ENCODE data around the gene HIRA.
A peak's percentile ranks its signal among the peaks of the same experiment; 100 is the strongest.

The HIRA gene

GRCh38 chr22:19303785-19304184 lies 127.7 kb downstream of the HIRA start:
- H3K27me3 ChIP-seq (ENCODE audit: insufficient read depth, low read length, poor library complexity): no peaks in the 10 kb centered on the region
- H3K27ac ChIP-seq (ENCODE audit: low read depth, low read length): no peak overlapping the region
- DNase-seq: no peak
- no peak overlapping the region for H2BK15ac ChIP-seq (replicated peaks; ENCODE audit: low read depth)
- H4K5ac ChIP-seq (ENCODE audit: low read length): no peak overlapping the region
- no peak overlapping the region for H3K56ac ChIP-seq (ENCODE audit: low read length)
- WGBS (ENCODE audit: extremely low coverage, insufficient coverage, low lambda C conversion rate): no CpG with 5 or more reads among the region's 1 CpG
- no peaks in the 10 kb centered on the region for H3K4me1 ChIP-seq (ENCODE audit: control insufficient read depth, low read depth, low read length)
- H2BK5ac ChIP-seq (ENCODE audit: low read length): no peak overlapping the region
- H3K79me2 ChIP-seq (ENCODE audit: control insufficient read depth, insufficient read depth, low read length): no peaks in the 10 kb centered on the region
- no peak overlapping the region for H3K23ac ChIP-seq (ENCODE audit: low read length)
- H3K9ac ChIP-seq (ENCODE audit: low read length): no peak overlapping the region
- no peak overlapping the region for H2AK5ac ChIP-seq (ENCODE audit: low read length)
- no peak overlapping the region for H3K4me2 ChIP-seq (ENCODE audit: low read length)
- no peaks in the 10 kb centered on the region for H3K36me3 ChIP-seq (ENCODE audit: control insufficient read depth, insufficient read depth, low read length)
- H3K79me1 ChIP-seq (ENCODE audit: low read length): no peaks in the 10 kb centered on the region
- H3K4me3 ChIP-seq (ENCODE audit: low read length): no peak overlapping the region
- H4K8ac ChIP-seq (ENCODE audit: low read depth, low read length): no peak overlapping the region
- H3K18ac ChIP-seq (ENCODE audit: low read length): no peak overlapping the region
- H2BK120ac ChIP-seq (ENCODE audit: low read depth, low read length): no peak overlapping the region
- no peak overlapping the region for H3K4ac ChIP-seq (ENCODE audit: low read depth, low read length)

GRCh38 chr22:19295733-19296132 lies 135.8 kb downstream of the HIRA start:
- Histone ChIP-seq H3K27me3 (ENCODE audit: insufficient read depth, low read length, poor library complexity) (no peaks in the 10 kb centered on the region), H4K5ac (ENCODE audit: low read length) (no peak overlapping the region), H2BK120ac (ENCODE audit: low read depth, low read length) (no peak overlapping the region), H3K4ac (ENCODE audit: low read depth, low read length) (no peak overlapping the region), H2AK5ac (ENCODE audit: low read length) (no peak overlapping the region), H4K8ac (ENCODE audit: low read depth, low read length) (no peak overlapping the region), H3K27ac (ENCODE audit: low read depth, low read length) (no peak overlapping the region), H3K9ac (ENCODE audit: low read length) (no peak overlapping the region), H3K18ac (ENCODE audit: low read length) (no peak overlapping the region), H3K4me1 (ENCODE audit: control insufficient read depth, low read depth, low read length) (no peaks in the 10 kb centered on the region), H3K56ac (ENCODE audit: low read length) (no peak overlapping the region), H3K79me1 (ENCODE audit: low read length) (no peaks in the 10 kb centered on the region), H3K4me2 (ENCODE audit: low read length) (no peak overlapping the region), H3K36me3 (ENCODE audit: control insufficient read depth, insufficient read depth, low read length) (no peaks in the 10 kb centered on the region), H3K79me2 (ENCODE audit: control insufficient read depth, insufficient read depth, low read length) (no peaks in the 10 kb centered on the region), H2BK5ac (ENCODE audit: low read length) (no peak overlapping the region), H3K4me3 (ENCODE audit: low read length) (no peak overlapping the region), H2BK15ac (replicated peaks; ENCODE audit: low read depth) (no peak overlapping the region), H3K23ac (ENCODE audit: low read length) (no peak overlapping the region)
- no peak for DNase-seq

- no peaks in the 10 kb centered on the region for H3K27me3 ChIP-seq (ENCODE audit: insufficient read depth, low read length, poor library complexity)
- no peaks in the 10 kb centered on the region for H3K4me1 ChIP-seq (ENCODE audit: control insufficient read depth, low read depth, low read length)
- H3K4me2 ChIP-seq (ENCODE audit: low read length): peak overlapping the region; percentile 15
- H4K8ac ChIP-seq (ENCODE audit: low read depth, low read length): no peak overlapping the region
- no CpG with 5 or more reads among the region's 23 CpGs for WGBS (ENCODE audit: extremely low coverage, insufficient coverage, low lambda C conversion rate)
- H3K23ac ChIP-seq (ENCODE audit: low read length): no peak overlapping the region
- H3K4me3 ChIP-seq (ENCODE audit: low read length): no peak overlapping the region
- H2BK120ac ChIP-seq (ENCODE audit: low read depth, low read length): no peak overlapping the region
- H3K56ac ChIP-seq (ENCODE audit: low read length): peak overlapping the region; percentile 86
- H3K79me2 ChIP-seq (ENCODE audit: control insufficient read depth, insufficient read depth, low read length): no peaks in the 10 kb centered on the region
- H2BK5ac ChIP-seq (ENCODE audit: low read length): no peak overlapping the region
- no peak overlapping the region for H2BK15ac ChIP-seq (replicated peaks; ENCODE audit: low read depth)
- no peak for DNase-seq
- H3K4ac ChIP-seq (ENCODE audit: low read depth, low read length): no peak overlapping the region
- no peak overlapping the region for H3K27ac ChIP-seq (ENCODE audit: low read depth, low read length)
- H2AK5ac ChIP-seq (ENCODE audit: low read length): no peak overlapping the region
- H3K18ac ChIP-seq (ENCODE audit: low read length): no peak overlapping the region
- H3K9ac ChIP-seq (ENCODE audit: low read length): peak overlapping the region; percentile 76
- H3K79me1 ChIP-seq (ENCODE audit: low read length): no peaks in the 10 kb centered on the region
- no peak overlapping the region for H4K5ac ChIP-seq (ENCODE audit: low read length)
- H3K36me3 ChIP-seq (ENCODE audit: control insufficient read depth, insufficient read depth, low read length): no peaks in the 10 kb centered on the region
Observed at GRCh38 chr22:19292458-19293230, 138.9 kb downstream of the HIRA start.

- Histone ChIP-seq H3K27me3 (ENCODE audit: insufficient read depth, low read length, poor library complexity) (no peaks in the 10 kb centered on the region), H4K5ac (ENCODE audit: low read length) (no peak within 1 kb of the TSS), H3K56ac (ENCODE audit: low read length) (peak within 1 kb of the TSS; percentile 88), H3K4ac (ENCODE audit: low read depth, low read length) (peak within 1 kb of the TSS; percentile 27), H3K23ac (ENCODE audit: low read length) (peak within 1 kb of the TSS; percentile 81), H2BK5ac (ENCODE audit: low read length) (no peak within 1 kb of the TSS), H3K18ac (ENCODE audit: low read length) (peak within 1 kb of the TSS; percentile 82), H3K4me3 (ENCODE audit: low read length) (peak within 1 kb of the TSS; percentile 77), H3K9ac (ENCODE audit: low read length) (peak within 1 kb of the TSS; percentile 83), H3K4me2 (ENCODE audit: low read length) (peak within 1 kb of the TSS; percentile 87), H2AK5ac (ENCODE audit: low read length) (no peak within 1 kb of the TSS), H3K79me1 (ENCODE audit: low read length) (no peaks in the 10 kb centered on the region), H3K79me2 (ENCODE audit: control insufficient read depth, insufficient read depth, low read length) (no peaks in the 10 kb centered on the region), H2BK15ac (replicated peaks; ENCODE audit: low read depth) (no peak within 1 kb of the TSS), H3K27ac (ENCODE audit: low read depth, low read length) (no peak within 1 kb of the TSS), H3K36me3 (ENCODE audit: control insufficient read depth, insufficient read depth, low read length) (no peaks in the 10 kb centered on the region), H4K8ac (ENCODE audit: low read depth, low read length) (no peak within 1 kb of the TSS), H2BK120ac (ENCODE audit: low read depth, low read length) (peak within 1 kb of the TSS; percentile 16), H3K4me1 (ENCODE audit: control insufficient read depth, low read depth, low read length) (no peaks in the 10 kb centered on the region)
- no CpG with 5 or more reads among the region's 74 CpGs for WGBS (ENCODE audit: extremely low coverage, insufficient coverage, low lambda C conversion rate)
- peak; percentile 79 for DNase-seq
Observed at GRCh38 chr22:19291580-19292457, 139.7 kb downstream of the HIRA start, which contains the start of gene CLTCL1. Gene CLTCL1 (minus strand): TSS chr22:19291719. CDS start chr22:19291641, 78 bp downstream.

- H4K8ac ChIP-seq (ENCODE audit: low read depth, low read length): no peak overlapping the region
- no peak overlapping the region for H2BK5ac ChIP-seq (ENCODE audit: low read length)
- H2BK120ac ChIP-seq (ENCODE audit: low read depth, low read length): peak overlapping the region; percentile 16
- H3K56ac ChIP-seq (ENCODE audit: low read length): peak overlapping the region; percentile 88
- H3K4me3 ChIP-seq (ENCODE audit: low read length): peak overlapping the region; percentile 77
- peak overlapping the region; percentile 87 for H3K4me2 ChIP-seq (ENCODE audit: low read length)
- H3K79me2 ChIP-seq (ENCODE audit: control insufficient read depth, insufficient read depth, low read length): no peaks in the 10 kb centered on the region
- H3K4ac ChIP-seq (ENCODE audit: low read depth, low read length): peak overlapping the region; percentile 27
- peak overlapping the region; percentile 83 for H3K9ac ChIP-seq (ENCODE audit: low read length)
- peak; percentile 33 for DNase-seq
- no peaks in the 10 kb centered on the region for H3K27me3 ChIP-seq (ENCODE audit: insufficient read depth, low read length, poor library complexity)
- no peak overlapping the region for H2BK15ac ChIP-seq (replicated peaks; ENCODE audit: low read depth)
- H3K23ac ChIP-seq (ENCODE audit: low read length): peak overlapping the region; percentile 81
- no peaks in the 10 kb centered on the region for H3K79me1 ChIP-seq (ENCODE audit: low read length)
- no peak overlapping the region for H2AK5ac ChIP-seq (ENCODE audit: low read length)
- no peaks in the 10 kb centered on the region for H3K36me3 ChIP-seq (ENCODE audit: control insufficient read depth, insufficient read depth, low read length)
- H3K18ac ChIP-seq (ENCODE audit: low read length): peak overlapping the region; percentile 82
- no peak overlapping the region for H4K5ac ChIP-seq (ENCODE audit: low read length)
- no CpG with 5 or more reads among the region's 41 CpGs for WGBS (ENCODE audit: extremely low coverage, insufficient coverage, low lambda C conversion rate)
- H3K27ac ChIP-seq (ENCODE audit: low read depth, low read length): no peak overlapping the region
- no peaks in the 10 kb centered on the region for H3K4me1 ChIP-seq (ENCODE audit: control insufficient read depth, low read depth, low read length)
Observed at GRCh38 chr22:19291218-19291579, 140.3 kb downstream of the HIRA start.
